SK-N-SH treated with all-trans-retinoic acid at 6 μM for 48 hours (cell line): ENCODE results near the gene ALDH3A1.

Experiments
- ARNTL ChIP-seq: fragments of 450-650 bp; formaldehyde crosslinking; IDR thresholded peaks from 2 replicates; pipeline ENCODE4 v1.5.0; 2020; ENCODE audit warnings: low read depth, mild to moderate bottlenecking, moderate library complexity, borderline replicate concordance
- BACH2 ChIP-seq: fragments of 250-450 bp; sonication (Bioruptor Pico); IDR thresholded peaks from 2 replicates; pipeline ENCODE4 v1.9.0; 2021; ENCODE audit warnings: mild to moderate bottlenecking, borderline replicate concordance
- PPARA ChIP-seq: fragments of 250-450 bp; sonication (Bioruptor Pico); IDR thresholded peaks from 2 replicates; pipeline ENCODE4 v1.5.0; 2020; ENCODE audit warnings: mild to moderate bottlenecking, borderline replicate concordance
- RARB ChIP-seq: fragments of 250-450 bp; sonication (Bioruptor Pico); IDR thresholded peaks from 2 replicates; pipeline ENCODE4 v1.8.0; 2021; ENCODE audit warnings: mild to moderate bottlenecking, moderate library complexity
- ZNF565 ChIP-seq: fragments of 450-650 bp; formaldehyde crosslinking; conservative IDR thresholded peaks from 2 replicates; pipeline ENCODE4 v1.5.0; 2020; ENCODE audit warnings: low read depth, mild to moderate bottlenecking, moderate library complexity
- ZNF70 ChIP-seq: fragments of 450-650 bp; formaldehyde crosslinking; IDR thresholded peaks from 2 replicates; pipeline ENCODE4 v1.5.0; 2020; ENCODE audit warnings: mild to moderate bottlenecking, moderate library complexity
- ZNF8 ChIP-seq: fragments of 450-650 bp; formaldehyde crosslinking; IDR thresholded peaks from 2 replicates; pipeline ENCODE4 v1.5.0; 2020; ENCODE audit warnings: mild to moderate bottlenecking, moderate library complexity
- TF ChIP-seq, protein P1 (sequence below): fragments of 250-450 bp; sonication (Bioruptor Pico); IDR thresholded peaks from 2 replicates; pipeline ENCODE4 v1.8.0; 2021; ENCODE audit warnings: low read depth, mild to moderate bottlenecking, moderate library complexity, borderline replicate concordance
- TF ChIP-seq, protein P2 (sequence below): fragments of 250-450 bp; sonication (Bioruptor Pico); IDR thresholded peaks from 2 replicates; pipeline ENCODE4 v1.8.0; 2020; ENCODE audit warnings: mild to moderate bottlenecking, moderate library complexity, borderline replicate concordance

DNA sequence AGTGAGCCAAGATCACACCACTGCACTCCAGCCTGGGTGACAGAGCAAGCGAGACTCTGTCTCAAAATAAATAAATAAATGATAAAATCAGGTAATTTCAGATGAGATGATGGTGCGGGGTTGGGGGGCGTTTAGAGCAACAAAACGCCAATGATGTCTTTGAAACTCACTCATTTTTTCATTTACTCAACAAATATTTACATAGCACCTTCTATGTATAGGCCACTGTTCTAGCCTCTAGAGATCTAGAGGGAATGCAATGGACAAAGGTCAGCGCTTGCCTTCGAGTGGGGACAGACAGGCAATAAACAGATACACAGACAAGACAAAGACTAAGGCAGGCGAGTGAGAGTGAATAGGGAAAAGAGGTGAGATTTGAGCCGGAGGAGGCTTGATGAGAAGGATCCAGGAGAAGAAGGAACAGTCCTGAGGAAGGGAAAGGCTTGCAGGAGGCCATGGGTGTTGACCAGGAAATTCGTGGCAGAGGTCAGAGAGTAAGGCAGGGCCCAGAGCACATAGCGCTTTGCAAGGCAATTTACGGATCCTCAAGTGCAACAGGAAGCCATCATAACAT, 14.1 kb downstream of the ALDH3A1 start:
- TF ChIP-seq, protein P1, sequence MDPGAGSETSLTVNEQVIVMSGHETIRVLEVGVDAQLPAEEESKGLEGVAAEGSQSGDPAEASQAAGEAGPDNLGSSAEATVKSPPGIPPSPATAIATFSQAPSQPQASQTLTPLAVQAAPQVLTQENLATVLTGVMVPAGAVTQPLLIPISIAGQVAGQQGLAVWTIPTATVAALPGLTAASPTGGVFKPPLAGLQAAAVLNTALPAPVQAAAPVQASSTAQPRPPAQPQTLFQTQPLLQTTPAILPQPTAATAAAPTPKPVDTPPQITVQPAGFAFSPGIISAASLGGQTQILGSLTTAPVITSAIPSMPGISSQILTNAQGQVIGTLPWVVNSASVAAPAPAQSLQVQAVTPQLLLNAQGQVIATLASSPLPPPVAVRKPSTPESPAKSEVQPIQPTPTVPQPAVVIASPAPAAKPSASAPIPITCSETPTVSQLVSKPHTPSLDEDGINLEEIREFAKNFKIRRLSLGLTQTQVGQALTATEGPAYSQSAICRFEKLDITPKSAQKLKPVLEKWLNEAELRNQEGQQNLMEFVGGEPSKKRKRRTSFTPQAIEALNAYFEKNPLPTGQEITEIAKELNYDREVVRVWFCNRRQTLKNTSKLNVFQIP (CRISPR knock-in tag): no peak
- TF ChIP-seq, protein P2, sequence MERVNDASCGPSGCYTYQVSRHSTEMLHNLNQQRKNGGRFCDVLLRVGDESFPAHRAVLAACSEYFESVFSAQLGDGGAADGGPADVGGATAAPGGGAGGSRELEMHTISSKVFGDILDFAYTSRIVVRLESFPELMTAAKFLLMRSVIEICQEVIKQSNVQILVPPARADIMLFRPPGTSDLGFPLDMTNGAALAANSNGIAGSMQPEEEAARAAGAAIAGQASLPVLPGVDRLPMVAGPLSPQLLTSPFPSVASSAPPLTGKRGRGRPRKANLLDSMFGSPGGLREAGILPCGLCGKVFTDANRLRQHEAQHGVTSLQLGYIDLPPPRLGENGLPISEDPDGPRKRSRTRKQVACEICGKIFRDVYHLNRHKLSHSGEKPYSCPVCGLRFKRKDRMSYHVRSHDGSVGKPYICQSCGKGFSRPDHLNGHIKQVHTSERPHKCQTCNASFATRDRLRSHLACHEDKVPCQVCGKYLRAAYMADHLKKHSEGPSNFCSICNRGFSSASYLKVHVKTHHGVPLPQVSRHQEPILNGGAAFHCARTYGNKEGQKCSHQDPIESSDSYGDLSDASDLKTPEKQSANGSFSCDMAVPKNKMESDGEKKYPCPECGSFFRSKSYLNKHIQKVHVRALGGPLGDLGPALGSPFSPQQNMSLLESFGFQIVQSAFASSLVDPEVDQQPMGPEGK: no peak
- TF ChIP-seq RARB: no peak
- TF ChIP-seq ARNTL (CRISPR knock-in tag): no peak
- TF ChIP-seq PPARA (CRISPR knock-in tag): no peak
- TF ChIP-seq BACH2 (CRISPR knock-in tag): no peak
- no peak for TF ChIP-seq ZNF565 (CRISPR knock-in tag)
- no peak for TF ChIP-seq ZNF8 (CRISPR knock-in tag)
- TF ChIP-seq ZNF70 (CRISPR knock-in tag): no peak
